Erythroblast (primary cell): ENCODE results near the gene STXBP3.

Experiments
- DNase-seq, 2 experiments: peaks; one replicate each; lab custom pipeline; 2025; lab: John Stamatoyannopoulos, UW
- GATA1 ChIP-seq: IDR thresholded peaks from 2 replicates; pipeline ENCODE4 v1.6.1; 2011; ENCODE audit warnings: low read depth, mild to moderate bottlenecking, control low read depth, low read length, moderate library complexity
- POLR2A ChIP-seq: IDR thresholded peaks from 2 replicates; pipeline ENCODE4 v1.6.1; 2011; ENCODE audit warnings: mild to moderate bottlenecking, low read length

STXBP3 gene

DNA sequence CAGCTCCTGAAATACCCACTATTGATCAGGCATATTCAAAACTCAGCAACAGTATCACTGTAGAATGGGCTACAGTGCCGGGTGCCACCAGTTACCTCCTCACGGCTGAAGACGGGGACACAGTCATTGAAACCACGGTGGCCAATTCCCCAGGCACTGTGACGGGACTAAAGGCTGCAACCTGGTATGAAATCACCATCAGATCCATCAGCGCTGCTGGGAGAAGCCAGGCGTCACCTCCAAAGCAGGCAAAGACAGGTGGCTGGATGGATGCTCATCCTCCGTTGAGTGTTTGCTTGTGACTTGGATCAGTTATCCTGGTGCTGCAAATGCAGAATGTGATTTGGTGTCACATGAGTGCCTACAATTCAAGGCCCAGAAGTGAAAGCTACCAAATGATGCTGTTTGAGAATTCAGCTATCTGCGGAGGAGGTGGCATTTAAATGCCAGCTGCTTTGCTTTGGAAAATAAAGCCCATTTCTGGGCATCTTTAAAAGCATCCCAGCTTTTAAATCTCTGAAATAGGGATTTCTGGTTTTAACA is 28.6 kb upstream of the STXBP3 start:
- no peak for DNase-seq
- no peak for TF ChIP-seq GATA1
- TF ChIP-seq POLR2A, result no peak

DNA sequence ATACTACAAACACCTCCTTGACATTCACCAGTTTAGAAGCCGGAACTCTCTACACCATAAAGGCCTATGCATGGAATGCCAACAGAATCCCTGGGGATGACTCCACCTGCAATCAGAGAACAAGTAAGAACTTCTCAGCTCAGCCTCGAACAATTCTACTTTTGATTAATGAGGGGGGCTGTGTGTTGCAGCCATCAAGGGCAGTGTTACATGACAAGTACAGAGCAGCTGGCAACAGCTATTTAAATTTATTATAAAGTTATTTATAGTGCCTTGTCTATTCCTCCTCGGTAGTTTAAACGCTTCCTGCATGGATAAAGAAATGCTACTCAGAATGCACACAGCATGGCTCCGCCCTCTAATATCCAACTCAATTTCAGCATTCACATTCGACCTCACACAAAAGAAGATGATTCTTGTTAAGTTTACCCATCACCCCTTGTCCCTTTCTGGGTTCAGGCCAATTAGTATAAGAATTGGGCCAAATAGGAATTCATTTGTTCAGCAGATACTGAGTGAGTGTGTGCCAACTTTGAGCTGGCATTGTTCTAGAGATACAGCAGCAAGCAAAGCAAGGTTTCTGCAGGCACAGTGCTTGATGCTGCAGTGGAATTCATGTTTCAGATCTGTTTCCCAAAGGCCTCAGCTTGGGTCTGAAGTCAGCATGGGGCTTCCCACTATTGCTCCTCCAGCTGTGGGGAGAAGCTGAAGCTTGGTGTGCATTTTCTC is 27.4 kb upstream of the STXBP3 start:
- TF ChIP-seq POLR2A (no peak), GATA1 (no peak)
- DNase-seq, result no peak

DNA sequence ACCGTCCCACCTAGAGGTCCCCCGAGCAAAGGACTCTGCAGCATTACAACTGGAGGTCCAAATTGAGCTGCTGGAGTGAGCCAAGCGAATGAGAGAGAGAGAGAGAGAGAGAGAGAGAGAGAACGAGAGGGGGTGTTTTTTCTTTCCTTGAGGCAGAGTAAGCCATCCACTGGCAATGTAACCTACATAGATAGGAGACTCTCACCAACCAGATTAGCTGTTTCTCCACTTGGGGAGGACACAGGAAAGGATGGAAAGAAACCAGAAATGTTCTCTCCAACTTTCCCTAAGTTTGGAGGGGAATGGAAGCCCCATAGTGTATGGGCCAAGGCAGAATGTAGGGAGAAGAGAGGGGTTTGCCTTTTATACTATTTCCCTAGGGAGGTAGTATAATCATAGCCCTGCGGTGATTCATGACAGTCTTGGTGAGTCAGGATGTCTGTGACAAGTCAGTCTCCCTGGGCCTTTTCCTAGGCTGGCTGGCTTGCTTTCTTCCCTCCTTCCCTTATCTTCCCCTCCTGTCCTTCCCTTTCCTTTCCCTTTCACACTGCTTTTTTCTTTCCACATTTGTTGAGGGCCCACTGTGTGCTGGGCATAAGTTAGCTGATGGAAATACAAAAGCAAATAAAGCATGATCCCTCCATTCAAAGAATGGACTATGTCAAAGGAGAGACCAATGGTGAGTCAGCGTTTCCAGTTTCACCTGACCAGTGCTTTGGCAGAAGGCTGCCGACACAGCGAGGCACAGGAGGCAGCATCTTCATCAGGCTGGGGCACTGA is 26.6 kb upstream of the STXBP3 start:
- DNase-seq, result no peak
- no peak for TF ChIP-seq POLR2A
- no peak for TF ChIP-seq GATA1

DNA sequence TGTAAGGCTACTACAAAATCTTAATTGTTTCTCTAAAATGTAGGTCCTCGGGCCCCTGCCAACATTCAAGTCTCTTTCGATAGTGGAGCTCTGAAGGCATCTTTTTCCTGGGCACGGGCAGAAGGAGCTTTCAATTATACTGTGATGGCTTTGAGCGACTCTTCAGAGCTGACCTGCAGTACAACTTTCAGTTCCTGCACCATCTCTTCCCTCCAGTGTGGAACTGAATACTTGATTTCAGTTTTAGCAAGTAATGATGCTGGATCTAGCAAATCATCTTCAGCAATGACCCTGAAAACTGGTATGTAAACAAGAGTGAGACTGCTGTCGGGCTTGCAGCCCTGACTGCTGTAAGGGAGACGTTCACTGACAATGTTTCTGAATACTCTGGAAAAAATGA is 24.2 kb upstream of the STXBP3 start:
- no peak for DNase-seq
- TF ChIP-seq POLR2A (no peak), GATA1 (no peak)

DNA sequence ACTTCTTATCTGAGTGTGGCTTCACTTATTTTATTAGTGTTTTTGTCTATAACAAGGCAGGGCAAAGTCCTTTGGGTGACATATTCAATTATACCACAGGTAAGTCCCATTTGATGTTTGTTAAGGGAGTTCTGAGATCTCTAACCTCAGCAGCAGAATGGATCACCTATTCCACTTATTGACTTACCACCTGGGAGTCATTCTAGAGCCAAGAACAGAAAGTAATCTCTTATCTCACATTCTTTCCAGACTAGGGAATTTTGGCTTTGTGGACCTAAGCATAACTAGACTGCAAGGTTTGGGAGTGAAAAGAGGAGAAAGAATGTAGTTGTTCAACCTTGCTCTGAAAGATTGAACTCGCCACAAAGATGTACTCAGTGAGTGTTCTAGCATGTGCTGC is 20.6 kb upstream of the STXBP3 start:
- no peak for TF ChIP-seq POLR2A
- no peak for TF ChIP-seq GATA1
- no peak for DNase-seq

DNA sequence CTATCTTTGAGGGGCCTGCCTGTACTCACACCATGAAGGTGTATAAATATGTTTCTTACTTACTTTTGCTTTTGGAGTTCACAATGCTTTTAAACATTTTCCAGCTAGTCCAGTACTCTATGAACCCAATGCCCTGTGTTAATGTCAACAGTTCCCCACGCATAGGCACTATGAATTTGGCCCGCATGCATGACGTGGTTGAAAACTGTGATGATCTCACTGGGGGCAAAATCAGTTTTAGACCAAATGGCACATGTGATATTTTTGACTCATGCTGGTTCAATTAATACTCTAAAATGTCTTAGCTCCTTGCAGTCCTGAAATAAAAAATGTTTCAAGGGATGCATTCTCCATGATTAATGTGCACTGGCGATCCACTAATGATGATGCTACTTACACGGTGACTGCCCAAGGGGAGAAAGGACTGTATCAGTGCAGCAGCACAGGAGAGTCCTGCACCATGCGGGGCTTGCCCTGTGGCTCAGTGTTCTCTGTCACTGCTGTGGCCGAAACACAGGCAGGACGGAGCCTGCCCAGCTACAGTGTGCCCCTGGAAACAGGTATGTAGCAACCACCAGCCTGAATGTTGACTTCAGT is 18.0 kb upstream of the STXBP3 start:
- no peak for DNase-seq
- TF ChIP-seq GATA1 (no peak), POLR2A (no peak)

DNA sequence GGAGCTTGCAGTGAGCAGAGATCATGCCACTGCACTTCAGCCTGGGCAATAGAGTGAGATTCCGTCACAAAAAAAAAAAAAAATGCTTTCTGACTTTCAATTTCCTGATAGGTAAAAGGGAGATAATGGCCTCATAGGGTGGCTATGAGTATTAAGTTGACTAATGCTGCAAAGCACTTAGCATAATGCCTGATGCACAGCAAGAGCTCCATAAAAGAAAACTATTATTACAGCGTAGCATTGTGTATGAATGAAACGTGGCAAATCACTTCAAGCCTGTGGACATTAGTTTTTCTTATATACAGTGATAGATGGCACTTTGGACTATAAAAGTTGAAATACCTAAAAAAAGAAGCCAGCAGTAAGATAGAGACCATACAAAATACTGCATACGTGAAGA is 17.0 kb upstream of the STXBP3 start:
- no peak for TF ChIP-seq GATA1
- TF ChIP-seq POLR2A, result no peak
- no peak for DNase-seq

DNA sequence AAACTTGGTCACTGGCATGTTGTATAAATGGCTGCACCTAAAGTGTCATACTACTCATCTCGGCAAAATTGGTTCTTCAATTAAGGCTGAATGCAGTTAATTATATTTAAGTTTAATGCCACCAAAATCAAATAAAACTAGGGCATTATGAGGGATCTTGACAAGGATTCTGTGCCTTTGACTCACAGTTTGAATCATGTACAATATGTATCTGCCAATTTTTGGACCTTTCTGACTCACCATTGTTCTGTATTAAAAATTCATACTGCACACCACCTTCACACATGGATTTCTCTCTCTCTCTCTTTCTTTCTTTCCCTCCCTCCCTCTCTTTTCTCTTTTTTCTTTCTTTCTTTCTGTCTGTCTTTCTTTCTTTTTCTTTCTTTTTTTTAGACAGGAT is 14.1 kb upstream of the STXBP3 start:
- DNase-seq, result no peak
- no peak for TF ChIP-seq GATA1
- no peak for TF ChIP-seq POLR2A

DNA sequence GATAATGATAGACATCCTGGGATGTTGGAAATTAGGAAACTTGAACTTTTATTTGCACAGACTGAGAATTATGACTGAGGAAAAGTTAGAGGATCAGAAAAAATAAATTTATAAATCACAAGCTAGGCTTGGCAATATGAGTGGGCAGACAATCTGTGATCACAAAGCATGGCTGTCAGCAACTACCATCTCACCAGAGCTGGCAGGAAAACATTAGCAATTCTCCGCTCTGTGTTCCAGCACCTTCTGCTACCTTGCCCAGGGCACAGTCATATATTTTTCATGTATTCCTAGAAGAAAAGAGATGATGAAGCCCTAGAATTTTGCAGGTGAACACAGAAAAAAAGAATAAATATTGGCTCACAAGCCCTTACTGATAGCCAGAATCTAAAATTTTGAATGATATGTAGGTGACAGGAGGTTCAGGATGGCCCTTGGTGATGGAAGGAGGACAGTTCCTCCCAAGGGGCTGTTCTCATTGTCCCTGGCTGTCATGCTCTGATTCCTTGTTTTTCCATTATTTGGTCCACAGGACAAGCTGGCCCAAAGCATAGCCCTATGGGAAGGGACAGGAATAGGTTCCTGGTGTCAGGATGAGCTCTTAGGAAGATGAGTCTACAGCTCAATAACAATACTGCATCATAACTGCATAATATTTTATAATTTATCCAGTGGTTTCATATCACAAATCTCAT is 12.2 kb upstream of the STXBP3 start:
- no peak for DNase-seq
- TF ChIP-seq GATA1 (no peak), POLR2A (no peak)

DNA sequence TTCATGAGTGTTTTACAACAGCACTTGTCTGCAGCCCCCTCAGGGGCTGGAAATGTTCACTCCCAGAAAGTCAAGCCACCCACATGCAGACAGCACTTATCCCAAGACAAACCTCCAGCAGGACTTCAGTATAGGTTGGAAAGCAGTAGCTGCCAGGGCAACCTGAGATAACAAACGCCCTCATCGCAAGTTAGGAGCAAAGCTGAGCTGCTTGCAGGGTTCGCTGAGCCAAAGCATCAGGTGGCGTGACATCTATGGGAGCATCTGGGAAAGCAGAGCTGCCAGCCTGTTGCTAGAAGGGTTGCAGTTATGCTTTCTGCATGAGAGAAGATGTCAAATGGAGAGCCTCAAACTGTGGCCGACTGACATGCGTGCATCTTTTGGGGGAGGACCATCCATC is 4.2 kb upstream of the STXBP3 start:
- no peak for TF ChIP-seq GATA1
- TF ChIP-seq POLR2A, result no peak
- no peak for DNase-seq

DNA sequence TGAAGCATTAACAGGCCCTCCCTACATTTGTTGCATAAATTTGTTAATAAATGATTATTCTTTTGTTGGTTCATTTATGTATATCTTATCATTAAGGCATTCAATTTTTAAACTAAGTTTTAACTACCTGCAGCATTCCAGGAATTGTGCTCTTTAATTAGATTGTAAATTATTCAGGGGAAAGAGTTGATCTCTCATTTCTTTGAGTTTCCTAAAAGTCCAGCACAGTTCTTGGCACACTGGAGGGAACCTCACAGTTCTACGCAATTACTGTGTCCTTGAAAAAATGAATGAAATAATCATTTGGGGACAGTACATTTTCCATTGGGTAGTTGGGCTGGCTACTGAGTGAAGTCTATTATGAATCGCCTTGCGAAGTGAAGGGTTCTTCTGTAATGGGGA is 493 bp upstream of the STXBP3 start:
- no peak for DNase-seq
- TF ChIP-seq POLR2A (no peak), GATA1 (no peak)

DNA sequence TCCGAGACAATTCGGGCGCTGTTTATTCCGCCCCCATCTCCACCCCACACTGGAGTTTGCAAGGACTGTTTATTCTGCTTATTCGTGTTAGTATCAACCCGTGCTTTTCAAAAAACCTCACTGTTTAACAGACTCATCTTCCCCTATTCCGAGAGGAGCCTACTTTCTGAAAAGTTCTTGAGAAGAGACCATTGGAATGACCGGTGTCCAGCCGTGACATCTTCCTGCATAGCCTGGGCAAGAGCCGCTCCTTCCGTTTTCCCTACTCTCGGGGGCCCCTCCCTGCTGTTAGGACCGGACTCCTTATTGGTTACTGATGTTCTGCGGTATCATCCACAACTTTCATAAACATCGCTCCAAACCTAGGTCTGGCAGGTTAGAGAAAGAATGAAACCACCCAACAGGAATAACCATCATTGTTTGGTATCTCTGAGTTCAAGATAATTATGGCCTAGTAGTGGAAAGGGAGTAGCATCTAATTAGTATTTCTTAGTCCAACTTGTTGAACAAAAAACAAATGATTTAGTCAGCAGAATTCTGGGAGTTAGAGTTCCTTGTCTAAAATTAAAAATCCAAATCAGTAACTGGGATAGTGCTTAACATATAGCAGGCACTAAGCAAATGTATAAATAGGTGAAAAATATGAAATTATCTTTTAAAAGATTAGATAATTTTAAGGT is 837 bp downstream of the STXBP3 start:
- peak; percentile 86 to 91 for DNase-seq
- TF ChIP-seq GATA1 (no peak), POLR2A (peak; percentile 59)

DNA sequence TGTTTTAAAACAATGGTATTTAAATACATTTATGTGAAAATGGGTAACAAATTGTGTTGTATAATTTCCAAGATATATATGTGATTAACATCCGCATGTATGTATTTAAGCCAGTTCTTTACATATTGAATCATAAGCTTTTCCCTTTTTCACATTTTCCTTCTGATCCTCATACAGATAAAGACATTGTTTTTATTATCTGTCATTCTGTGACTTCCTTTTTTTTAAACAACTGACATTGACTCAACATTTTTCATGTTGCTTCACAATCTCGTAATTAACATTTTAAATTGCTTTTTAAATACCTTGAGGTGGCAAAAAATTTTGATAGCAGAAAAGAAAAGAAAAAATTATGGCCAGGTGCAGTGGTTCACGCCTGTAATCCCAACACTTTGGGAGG is 1.4 kb downstream of the STXBP3 start:
- no peak for DNase-seq
- TF ChIP-seq POLR2A (no peak), GATA1 (no peak)

DNA sequence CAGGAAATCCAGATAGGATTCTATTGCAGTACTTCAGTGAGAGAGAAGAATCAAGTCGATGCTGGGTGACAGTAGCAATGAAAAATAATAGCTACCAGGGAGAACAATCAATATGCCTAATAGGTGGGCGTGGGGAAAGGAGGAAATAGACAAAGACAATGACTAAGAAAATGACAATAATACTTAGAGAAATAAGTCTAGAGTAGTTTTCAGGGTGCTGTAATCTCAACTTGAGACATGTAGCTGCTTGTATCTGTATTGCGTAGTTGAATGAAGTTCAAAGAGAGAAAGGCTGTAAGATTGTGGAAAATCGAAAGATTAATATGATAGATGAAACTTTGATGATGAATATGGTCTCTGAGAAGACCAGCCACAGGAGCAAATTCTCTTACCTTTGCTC is 2.6 kb downstream of the STXBP3 start:
- DNase-seq, result no peak
- TF ChIP-seq GATA1, result no peak
- TF ChIP-seq POLR2A, result no peak
